Measurements from ENCODE around the gene ITM2C.

Gene ITM2C

GRCh38 chr2:230891509-230891908 is 26.8 kb downstream of the ITM2C start:
- peaks cover 15% of the 10 kb centered on the region; the same call in 1 of the 2 replicates for H3K27me3 ChIP-seq (ENCODE audit: control insufficient read depth, low read length)

GRCh38 chr2:230893338-230893737 is 28.6 kb downstream of the ITM2C start:
- Histone ChIP-seq H3K27ac (ENCODE audit: low read depth, low read length) (no peak overlapping the region), H3F3A (ENCODE audit: control insufficient read depth, insufficient read depth) (no peaks in the 10 kb centered on the region), H3K9me2 (replicated peaks; ENCODE audit: control insufficient read depth, low read length) (no peaks in the 10 kb centered on the region), H3K79me2 (ENCODE audit: control insufficient read depth, low read length) (no peaks in the 10 kb centered on the region), H3K36me3 (ENCODE audit: control insufficient read depth, low read length) (no peaks in the 10 kb centered on the region), H4K20me1 (ENCODE audit: control insufficient read depth, insufficient read depth, low read depth, low read length) (no peaks in the 10 kb centered on the region), H3K27me3 (ENCODE audit: control insufficient read depth, low read length) (peaks cover 24% of the 10 kb centered on the region; the same call in 1 of the 2 replicates), H3K4me2 (ENCODE audit: low read length) (no peak overlapping the region), H3K9me3 (ENCODE audit: control insufficient read depth, insufficient read depth, low read length) (no peaks in the 10 kb centered on the region), H3K4me1 (ENCODE audit: control insufficient read depth, low read length) (peaks cover 13% of the 10 kb centered on the region), H3K4me3 (ENCODE audit: low read length) (no peak overlapping the region)
- TF ChIP-seq EZH2phosphoT487 (IDR thresholded peaks at IDR 0.05; ENCODE audit: borderline replicate concordance, low read length): no peak
- no peak for TF ChIP-seq CTCF (IDR thresholded peaks at IDR 0.05; ENCODE audit: low read depth, low read length, poor library complexity, severe bottlenecking)

More at GRCh38 chr2:230891509-230891908, 26.8 kb downstream of the ITM2C start:
- H3F3A ChIP-seq (ENCODE audit: control insufficient read depth, insufficient read depth): no peaks in the 10 kb centered on the region
- peaks cover 13% of the 10 kb centered on the region for H3K4me1 ChIP-seq (ENCODE audit: control insufficient read depth, low read length)
- no peak overlapping the region for H3K4me2 ChIP-seq (ENCODE audit: low read length)
- H3K9me2 ChIP-seq (replicated peaks; ENCODE audit: control insufficient read depth, low read length): no peaks in the 10 kb centered on the region
- no peak overlapping the region for H3K4me3 ChIP-seq (ENCODE audit: low read length)
- H3K27ac ChIP-seq (ENCODE audit: low read depth, low read length): no peak overlapping the region
- H3K36me3 ChIP-seq (ENCODE audit: control insufficient read depth, low read length): no peaks in the 10 kb centered on the region
- no peaks in the 10 kb centered on the region for H4K20me1 ChIP-seq (ENCODE audit: control insufficient read depth, insufficient read depth, low read depth, low read length)
- no peaks in the 10 kb centered on the region for H3K79me2 ChIP-seq (ENCODE audit: control insufficient read depth, low read length)
- no peak for TF ChIP-seq EZH2phosphoT487 (IDR thresholded peaks at IDR 0.05; ENCODE audit: borderline replicate concordance, low read length)
- TF ChIP-seq CTCF (IDR thresholded peaks at IDR 0.05; ENCODE audit: low read depth, low read length, poor library complexity, severe bottlenecking): no peak
- H3K9me3 ChIP-seq (ENCODE audit: control insufficient read depth, insufficient read depth, low read length): no peaks in the 10 kb centered on the region

GRCh38 chr2:230893841-230894781 is 29.4 kb downstream of the ITM2C start:
- Histone ChIP-seq H3K79me2 (ENCODE audit: control insufficient read depth, low read length) (no peaks in the 10 kb centered on the region), H3F3A (ENCODE audit: control insufficient read depth, insufficient read depth) (no peaks in the 10 kb centered on the region), H3K4me1 (ENCODE audit: control insufficient read depth, low read length) (peaks cover 13% of the 10 kb centered on the region), H3K27me3 (ENCODE audit: control insufficient read depth, low read length) (peaks cover 24% of the 10 kb centered on the region; the same call in 1 of the 2 replicates), H3K36me3 (ENCODE audit: control insufficient read depth, low read length) (no peaks in the 10 kb centered on the region), H3K9me3 (ENCODE audit: control insufficient read depth, insufficient read depth, low read length) (no peaks in the 10 kb centered on the region), H4K20me1 (ENCODE audit: control insufficient read depth, insufficient read depth, low read depth, low read length) (no peaks in the 10 kb centered on the region), H3K4me3 (ENCODE audit: low read length) (0 out of 2 replicates have a peak overlapping the region, but pooled peaks have one; percentile 7), H3K4me2 (ENCODE audit: low read length) (peak overlapping the region; percentile 47), H3K27ac (ENCODE audit: low read depth, low read length) (no peak overlapping the region), H3K9me2 (replicated peaks; ENCODE audit: control insufficient read depth, low read length) (no peaks in the 10 kb centered on the region)
- no peak for TF ChIP-seq CTCF (IDR thresholded peaks at IDR 0.05; ENCODE audit: low read depth, low read length, poor library complexity, severe bottlenecking)
